Breast epithelium (tissue), 3 donors: ENCODE measurements around the gene SIK3.

Experiments
- POLR2A ChIP-seq: fragments of 450-650 bp; IDR thresholded peaks from one replicate; pipeline ENCODE4 v1.6.1; 2016; ENCODE audit warnings: antibody characterized with exemption, mild to moderate bottlenecking, moderate library complexity
- POLR2AphosphoS5 ChIP-seq, 3 donors: sonication (generic); formaldehyde crosslinking; IDR thresholded peaks; one replicate each; pipeline ENCODE4 v1.6.1; 2017; ENCODE audit warnings: antibody characterized with exemption in 3 of 3
- TF ChIP-seq, protein P1 (sequence below), 3 donors: fragments of 450-650 bp; IDR thresholded peaks; one replicate each; pipeline ENCODE4 v1.5.1; 2016 to 2017; ENCODE audit warnings: antibody characterized with exemption in 3 of 3, mild to moderate bottlenecking in 3 of 3, moderate library complexity in 3 of 3

GRCh38 chr11:116855413-116855812 is 242.8 kb downstream of the SIK3 start:
- TF ChIP-seq, protein P1, sequence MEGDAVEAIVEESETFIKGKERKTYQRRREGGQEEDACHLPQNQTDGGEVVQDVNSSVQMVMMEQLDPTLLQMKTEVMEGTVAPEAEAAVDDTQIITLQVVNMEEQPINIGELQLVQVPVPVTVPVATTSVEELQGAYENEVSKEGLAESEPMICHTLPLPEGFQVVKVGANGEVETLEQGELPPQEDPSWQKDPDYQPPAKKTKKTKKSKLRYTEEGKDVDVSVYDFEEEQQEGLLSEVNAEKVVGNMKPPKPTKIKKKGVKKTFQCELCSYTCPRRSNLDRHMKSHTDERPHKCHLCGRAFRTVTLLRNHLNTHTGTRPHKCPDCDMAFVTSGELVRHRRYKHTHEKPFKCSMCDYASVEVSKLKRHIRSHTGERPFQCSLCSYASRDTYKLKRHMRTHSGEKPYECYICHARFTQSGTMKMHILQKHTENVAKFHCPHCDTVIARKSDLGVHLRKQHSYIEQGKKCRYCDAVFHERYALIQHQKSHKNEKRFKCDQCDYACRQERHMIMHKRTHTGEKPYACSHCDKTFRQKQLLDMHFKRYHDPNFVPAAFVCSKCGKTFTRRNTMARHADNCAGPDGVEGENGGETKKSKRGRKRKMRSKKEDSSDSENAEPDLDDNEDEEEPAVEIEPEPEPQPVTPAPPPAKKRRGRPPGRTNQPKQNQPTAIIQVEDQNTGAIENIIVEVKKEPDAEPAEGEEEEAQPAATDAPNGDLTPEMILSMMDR (IDR thresholded peaks at IDR 0.05) = no peak
- no peak for TF ChIP-seq POLR2A
- TF ChIP-seq POLR2AphosphoS5 (IDR thresholded peaks at IDR 0.05) = no peak
